Measurements from ENCODE around the gene PTTG1IP.

DNA sequence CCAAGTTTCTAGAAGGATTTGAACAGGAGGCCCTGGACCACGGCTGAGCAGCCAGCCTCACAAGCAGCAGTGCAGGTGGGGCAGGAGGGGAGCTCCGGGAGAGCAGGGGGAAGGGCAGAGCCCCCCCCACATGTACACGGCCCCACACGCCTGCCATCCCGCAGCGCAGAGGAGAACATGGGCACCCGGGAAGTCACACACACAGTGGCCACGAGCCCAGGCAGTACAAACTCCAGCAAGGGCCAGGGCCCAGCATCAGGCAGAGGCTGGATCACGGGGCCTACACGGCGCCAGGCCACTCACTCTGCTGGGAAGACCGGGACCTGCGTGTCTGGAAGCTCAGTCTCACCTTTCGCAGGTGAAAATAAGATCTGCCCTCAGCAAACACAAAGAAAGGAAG, 60.9 kb downstream of the PTTG1IP start:
- no peak for TF ChIP-seq POLR2A (IDR thresholded peaks at IDR 0.05; ENCODE audit: extremely low read depth, insufficient read length)
- no peak for TF ChIP-seq CTCF (IDR thresholded peaks at IDR 0.05; ENCODE audit: low read depth, low read length)
- TF ChIP-seq MYC (IDR thresholded peaks at IDR 0.05; ENCODE audit: low read depth, low read length) = no peak
